ENCODE results near the gene SORL1. TPM values are rescaled to one million over a fixed set of nuclear protein-coding genes. Genes with fewer than 3 reads are reported as not detected.

SORL1 gene
- polyA plus RNA-seq, 3 donors, result 52.5 to 61.9 (median 59.4) TPM

GRCh38 chr11:121634273-121634672, 182.2 kb downstream of the SORL1 start:
- no peaks in the 10 kb centered on the region for H3K27me3 Mint-ChIP-seq (ENCODE audit: low read depth in 3 of 3)
- Histone ChIP-seq H3K4me2 (replicated peaks; ENCODE audit: extremely low read depth, low read length, poor library complexity, severe bottlenecking) (no peak overlapping the region), H3K9me3 (replicated peaks in 1 of 2; ENCODE audit: control insufficient read depth in 1 of 2, insufficient read depth in 1 of 2, low read length in 2 of 2) (no peaks in the 10 kb centered on the region), H4K20me1 (ENCODE audit: insufficient read depth, low read length) (peaks cover 45% of the 10 kb centered on the region), H3K36me3 (replicated peaks in 1 of 2; ENCODE audit: control insufficient read depth in 1 of 2, insufficient read depth in 2 of 2, low read length in 2 of 2) (peaks cover 42 to 54% of the 10 kb centered on the region in 2 donors), H2AFZ (ENCODE audit: insufficient read depth, low read depth, low read length, poor library complexity, severe bottlenecking) (no peak overlapping the region), H3K27ac (ENCODE audit: low read depth in 1 of 2, low read length in 2 of 2) (no peak overlapping the region), H3K9ac (ENCODE audit: insufficient read depth, low read length, poor library complexity, severe bottlenecking) (no peak overlapping the region), H3K79me2 (ENCODE audit: insufficient read depth, low read length) (no peaks in the 10 kb centered on the region), H3K27me3 (ENCODE audit: control insufficient read depth in 2 of 2, insufficient read depth in 2 of 2, low read length in 2 of 2) (no peaks in the 10 kb centered on the region), H3K4me1 (ENCODE audit: control insufficient read depth in 1 of 2, insufficient read depth in 2 of 2, low read length in 2 of 2) (peaks cover 0 to 11% of the 10 kb centered on the region in 2 donors), H3K4me3 (replicated peaks in 1 of 3; ENCODE audit: low read depth in 2 of 3, low read length in 3 of 3) (no peak overlapping the region)
- H3K9me3 Mint-ChIP-seq, result no peaks in the 10 kb centered on the region
- no peak for DNase-seq
- TF ChIP-seq, protein P1, sequence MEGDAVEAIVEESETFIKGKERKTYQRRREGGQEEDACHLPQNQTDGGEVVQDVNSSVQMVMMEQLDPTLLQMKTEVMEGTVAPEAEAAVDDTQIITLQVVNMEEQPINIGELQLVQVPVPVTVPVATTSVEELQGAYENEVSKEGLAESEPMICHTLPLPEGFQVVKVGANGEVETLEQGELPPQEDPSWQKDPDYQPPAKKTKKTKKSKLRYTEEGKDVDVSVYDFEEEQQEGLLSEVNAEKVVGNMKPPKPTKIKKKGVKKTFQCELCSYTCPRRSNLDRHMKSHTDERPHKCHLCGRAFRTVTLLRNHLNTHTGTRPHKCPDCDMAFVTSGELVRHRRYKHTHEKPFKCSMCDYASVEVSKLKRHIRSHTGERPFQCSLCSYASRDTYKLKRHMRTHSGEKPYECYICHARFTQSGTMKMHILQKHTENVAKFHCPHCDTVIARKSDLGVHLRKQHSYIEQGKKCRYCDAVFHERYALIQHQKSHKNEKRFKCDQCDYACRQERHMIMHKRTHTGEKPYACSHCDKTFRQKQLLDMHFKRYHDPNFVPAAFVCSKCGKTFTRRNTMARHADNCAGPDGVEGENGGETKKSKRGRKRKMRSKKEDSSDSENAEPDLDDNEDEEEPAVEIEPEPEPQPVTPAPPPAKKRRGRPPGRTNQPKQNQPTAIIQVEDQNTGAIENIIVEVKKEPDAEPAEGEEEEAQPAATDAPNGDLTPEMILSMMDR (IDR thresholded peaks at IDR 0.05), result no peak
- H3K36me3 Mint-ChIP-seq, result peaks cover 52 to 54% of the 10 kb centered on the region in 2 donors
- no peak overlapping the region for H3K4me3 Mint-ChIP-seq
- intact Hi-C loops (cut with micrococcal nuclease), result no loop called here
- 100% methylated on average over 4 of the region's 5 CpGs for WGBS (ENCODE audit: insufficient coverage)
- peaks cover 11% of the 10 kb centered on the region for H3K4me1 Mint-ChIP-seq
- peak overlapping the region in 3 of 7 donors; percentile 16 to 39 (median 27) for H3K27ac Mint-ChIP-seq

DNA sequence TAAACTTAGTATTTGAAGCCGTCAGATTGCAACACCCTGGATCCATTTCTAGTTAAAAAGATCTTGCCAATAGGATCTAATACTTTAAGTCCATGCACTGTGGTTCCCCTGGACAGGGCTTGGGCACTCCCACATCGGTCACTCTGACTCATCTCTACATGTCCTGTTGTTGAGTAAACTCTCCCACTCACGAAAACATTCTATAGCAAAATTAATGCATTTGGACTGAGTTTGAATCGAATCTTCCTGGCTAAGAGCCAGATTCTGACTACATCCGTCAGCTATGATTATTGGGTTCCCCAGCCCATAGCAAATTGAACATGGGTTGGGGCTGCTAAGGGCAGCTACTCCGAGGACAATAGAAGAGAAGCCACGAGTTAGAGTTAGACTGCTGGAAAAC, 182.8 kb downstream of the SORL1 start:
- no peak overlapping the region for H2AFZ ChIP-seq (ENCODE audit: insufficient read depth, low read depth, low read length, poor library complexity, severe bottlenecking)
- H3K9ac ChIP-seq (ENCODE audit: insufficient read depth, low read length, poor library complexity, severe bottlenecking), result no peak overlapping the region
- no peak overlapping the region for H3K4me3 ChIP-seq (replicated peaks in 1 of 3; ENCODE audit: low read depth in 2 of 3, low read length in 3 of 3)
- TF ChIP-seq, protein P1 (IDR thresholded peaks at IDR 0.05), result no peak
- Mint-ChIP-seq H3K36me3 (peaks cover 46 to 48% of the 10 kb centered on the region in 2 donors), H3K9me3 (no peaks in the 10 kb centered on the region), H3K4me3 (no peak overlapping the region), H3K27me3 (ENCODE audit: low read depth in 3 of 3) (no peaks in the 10 kb centered on the region), H3K27ac (peak overlapping the region in 2 of 7 donors; percentile 26 to 76), H3K4me1 (peaks cover 11% of the 10 kb centered on the region)
- H4K20me1 ChIP-seq (ENCODE audit: insufficient read depth, low read length), result peaks cover 39% of the 10 kb centered on the region
- intact Hi-C loops (cut with micrococcal nuclease), result no loop called here
- H3K4me1 ChIP-seq (ENCODE audit: control insufficient read depth in 1 of 2, insufficient read depth in 2 of 2, low read length in 2 of 2), result peaks cover 0 to 11% of the 10 kb centered on the region in 2 donors
- H3K4me2 ChIP-seq (replicated peaks; ENCODE audit: extremely low read depth, low read length, poor library complexity, severe bottlenecking), result no peak overlapping the region
- no peaks in the 10 kb centered on the region for H3K79me2 ChIP-seq (ENCODE audit: insufficient read depth, low read length)
- H3K27me3 ChIP-seq (ENCODE audit: control insufficient read depth in 2 of 2, insufficient read depth in 2 of 2, low read length in 2 of 2), result no peaks in the 10 kb centered on the region
- no peak overlapping the region for H3K27ac ChIP-seq (ENCODE audit: low read depth in 1 of 2, low read length in 2 of 2)
- WGBS (ENCODE audit: insufficient coverage), result 89% methylated on average over 3 of the region's 7 CpGs
- peaks cover 36 to 47% of the 10 kb centered on the region in 2 donors for H3K36me3 ChIP-seq (replicated peaks in 1 of 2; ENCODE audit: control insufficient read depth in 1 of 2, insufficient read depth in 2 of 2, low read length in 2 of 2)
- no peaks in the 10 kb centered on the region for H3K9me3 ChIP-seq (replicated peaks in 1 of 2; ENCODE audit: control insufficient read depth in 1 of 2, insufficient read depth in 1 of 2, low read length in 2 of 2)
- peak; percentile 12 to 60 (median 31) for DNase-seq

Measured in CD14-positive monocyte (primary cell).